GM18499 (cell line): ENCODE data around the gene GDF9.

Source experiments
- ATAC-seq: cut with Tn5 transposase; IDR thresholded peaks from one replicate; pipeline ENCODE4 v1.9.1; 2021; ENCODE audit warnings: moderate number of reproducible peaks; ENCODE audit not compliant: insufficient read depth, unreplicated experiment

Gene GDF9

DNA sequence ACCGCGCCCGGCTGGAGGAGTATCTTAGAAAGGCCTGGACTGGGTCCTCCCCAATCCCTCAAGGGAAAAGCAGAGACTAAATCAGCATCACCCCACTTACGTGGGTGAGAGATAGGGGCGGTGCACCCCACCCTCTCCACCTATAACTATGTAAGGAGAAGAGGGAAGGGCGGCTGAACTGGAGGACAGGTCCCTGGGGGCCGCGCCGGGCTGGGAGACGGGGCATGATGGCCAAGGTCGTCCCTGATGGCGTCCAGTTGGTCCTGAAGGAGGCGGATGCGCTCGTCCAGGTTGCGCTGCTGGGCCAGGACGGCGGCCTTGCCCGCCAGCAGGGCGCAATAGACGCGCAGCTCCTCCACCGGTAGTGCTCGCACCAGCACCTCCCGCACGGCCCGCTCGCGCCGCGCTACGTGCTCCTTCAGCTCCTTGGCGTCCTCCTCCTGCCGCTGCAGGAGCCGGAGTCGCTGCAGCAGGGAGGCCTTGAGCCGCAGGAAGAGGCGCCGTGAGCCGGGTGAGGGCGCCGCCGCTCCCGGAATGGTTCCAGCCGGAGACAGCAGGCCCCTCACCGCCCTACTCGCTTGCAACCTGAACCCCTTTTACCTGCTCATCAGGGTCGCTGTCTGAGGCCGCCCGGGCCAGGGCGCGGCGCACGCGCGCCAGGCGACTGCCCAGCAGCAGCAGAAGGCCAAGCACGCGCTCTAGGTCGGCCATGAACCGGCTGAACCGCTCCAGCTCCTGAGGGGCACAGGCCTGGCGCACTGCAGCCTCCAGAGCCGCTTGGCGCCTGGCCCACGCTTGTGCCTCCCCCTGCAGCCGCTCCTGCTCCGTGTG is 43.4 kb downstream of the GDF9 start:
- no peak for ATAC-seq

GRCh38 chr5:132821791-132822190 is 44.5 kb downstream of the GDF9 start:
- no peak for ATAC-seq

DNA sequence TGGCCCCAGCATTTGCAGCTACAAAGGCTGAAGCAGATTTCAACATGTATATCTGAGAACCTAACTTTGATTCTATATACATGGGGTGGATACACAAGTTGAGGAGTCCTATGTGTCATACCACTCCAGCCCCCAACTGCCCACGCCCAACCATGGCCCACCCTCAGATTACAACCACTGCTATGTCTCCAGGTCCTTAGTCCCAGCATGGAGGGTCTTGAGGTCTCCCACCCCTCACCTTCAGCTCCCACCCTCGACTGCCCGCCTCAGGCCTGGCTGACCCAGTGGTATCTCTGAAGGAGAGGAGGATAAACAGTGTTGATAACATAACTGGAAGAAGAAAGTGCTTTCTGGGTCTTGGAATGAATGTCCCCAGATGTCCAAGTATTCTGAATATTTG is 44.9 kb downstream of the GDF9 start:
- ATAC-seq: no peak

- ATAC-seq: peak; percentile 78
Observed at GRCh38 chr5:132820162-132820754, 46.0 kb downstream of the GDF9 start.

DNA sequence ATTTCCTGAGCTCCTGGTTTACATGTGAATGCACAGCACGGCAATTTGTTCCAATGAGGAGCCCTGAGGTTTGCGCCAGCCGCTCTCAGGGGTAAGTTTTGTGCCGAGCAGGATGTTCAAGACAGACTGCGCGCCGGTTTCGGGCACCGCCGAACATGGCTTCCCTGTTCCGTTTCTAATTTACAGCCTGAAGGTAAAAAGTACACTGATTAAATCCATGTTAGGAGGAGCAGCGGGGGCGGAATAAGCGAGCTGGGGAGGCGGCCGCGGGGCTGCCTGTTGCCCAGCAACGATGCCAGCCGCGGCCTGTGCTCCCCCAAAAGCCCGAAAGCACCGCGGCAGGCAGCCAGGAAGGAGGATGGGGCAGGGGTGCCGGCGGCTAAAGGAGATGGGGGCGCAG is 46.8 kb downstream of the GDF9 start:
- no peak for ATAC-seq

DNA sequence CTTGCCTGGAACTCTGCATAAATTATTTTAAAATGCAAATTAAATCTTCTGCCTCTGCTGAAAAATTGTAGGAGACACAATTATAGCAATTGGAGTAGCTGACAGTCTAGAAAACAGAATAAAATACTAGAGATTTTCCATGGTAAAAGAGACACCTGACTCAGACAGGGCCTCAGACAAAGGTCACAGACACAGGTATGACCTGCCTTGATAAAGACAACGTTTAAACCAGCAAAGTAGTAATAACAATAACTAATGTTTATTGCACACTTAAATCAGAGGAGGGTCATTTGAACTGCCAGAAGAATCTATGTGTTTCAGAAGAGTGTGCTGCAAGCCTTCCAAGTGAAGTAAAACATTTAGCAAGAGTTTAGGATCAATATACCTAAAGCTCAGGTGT is 49.3 kb downstream of the GDF9 start:
- ATAC-seq: no peak

GRCh38 chr5:132816554-132816953 is 49.7 kb downstream of the GDF9 start:
- no peak for ATAC-seq

GRCh38 chr5:132816083-132816482 is 50.2 kb downstream of the GDF9 start:
- ATAC-seq: no peak

DNA sequence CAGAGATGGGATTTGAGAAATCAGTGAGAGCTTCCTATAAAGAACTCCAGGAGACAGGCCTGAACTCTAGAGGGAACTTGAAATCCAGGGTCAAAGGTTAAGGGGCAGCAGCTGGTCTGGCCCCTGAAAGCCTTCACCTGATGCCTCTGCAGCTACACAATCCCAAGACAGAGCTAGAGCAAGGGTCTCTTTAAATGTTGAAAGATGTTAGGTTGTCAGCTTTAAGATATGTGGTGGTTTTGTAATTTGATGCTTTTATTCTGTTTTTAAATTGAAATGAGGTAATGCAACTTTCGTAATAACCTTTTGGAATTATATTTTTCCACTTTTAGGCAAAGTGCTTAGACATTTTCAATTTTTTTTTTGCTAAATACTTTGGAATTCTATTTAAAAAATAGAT is 50.8 kb downstream of the GDF9 start:
- no peak for ATAC-seq

DNA sequence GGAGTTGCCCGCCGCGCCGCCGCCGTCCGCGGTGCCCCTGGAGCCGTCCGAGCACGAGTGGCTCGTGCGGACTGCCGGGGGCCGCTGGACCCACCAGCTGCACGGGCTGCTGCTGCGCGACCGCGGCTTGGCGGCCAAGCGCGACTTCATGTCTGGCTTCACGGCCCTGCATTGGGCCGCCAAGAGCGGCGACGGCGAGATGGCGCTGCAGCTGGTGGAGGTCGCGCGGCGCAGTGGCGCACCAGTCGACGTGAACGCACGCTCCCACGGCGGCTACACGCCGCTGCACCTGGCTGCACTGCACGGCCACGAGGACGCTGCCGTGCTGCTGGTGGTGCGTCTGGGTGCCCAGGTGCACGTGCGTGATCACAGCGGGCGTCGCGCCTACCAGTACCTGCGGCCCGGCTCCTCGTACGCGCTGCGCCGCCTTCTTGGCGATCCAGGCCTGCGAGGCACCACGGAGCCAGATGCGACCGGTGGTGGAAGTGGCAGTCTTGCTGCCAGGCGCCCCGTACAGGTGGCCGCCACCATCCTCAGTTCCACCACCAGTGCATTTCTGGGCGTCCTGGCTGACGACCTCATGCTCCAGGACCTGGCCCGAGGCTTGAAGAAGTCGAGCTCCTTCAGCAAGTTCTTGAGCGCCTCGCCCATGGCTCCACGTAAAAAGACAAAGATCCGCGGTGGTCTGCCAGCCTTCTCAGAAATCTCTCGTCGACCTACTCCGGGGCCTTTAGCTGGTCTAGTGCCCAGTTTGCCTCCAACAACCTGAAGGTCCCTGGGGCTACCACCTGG is 51.6 kb downstream of the GDF9 start:
- ATAC-seq: no peak

GRCh38 chr5:132813599-132814502 is 52.4 kb downstream of the GDF9 start:
- no peak for ATAC-seq

DNA sequence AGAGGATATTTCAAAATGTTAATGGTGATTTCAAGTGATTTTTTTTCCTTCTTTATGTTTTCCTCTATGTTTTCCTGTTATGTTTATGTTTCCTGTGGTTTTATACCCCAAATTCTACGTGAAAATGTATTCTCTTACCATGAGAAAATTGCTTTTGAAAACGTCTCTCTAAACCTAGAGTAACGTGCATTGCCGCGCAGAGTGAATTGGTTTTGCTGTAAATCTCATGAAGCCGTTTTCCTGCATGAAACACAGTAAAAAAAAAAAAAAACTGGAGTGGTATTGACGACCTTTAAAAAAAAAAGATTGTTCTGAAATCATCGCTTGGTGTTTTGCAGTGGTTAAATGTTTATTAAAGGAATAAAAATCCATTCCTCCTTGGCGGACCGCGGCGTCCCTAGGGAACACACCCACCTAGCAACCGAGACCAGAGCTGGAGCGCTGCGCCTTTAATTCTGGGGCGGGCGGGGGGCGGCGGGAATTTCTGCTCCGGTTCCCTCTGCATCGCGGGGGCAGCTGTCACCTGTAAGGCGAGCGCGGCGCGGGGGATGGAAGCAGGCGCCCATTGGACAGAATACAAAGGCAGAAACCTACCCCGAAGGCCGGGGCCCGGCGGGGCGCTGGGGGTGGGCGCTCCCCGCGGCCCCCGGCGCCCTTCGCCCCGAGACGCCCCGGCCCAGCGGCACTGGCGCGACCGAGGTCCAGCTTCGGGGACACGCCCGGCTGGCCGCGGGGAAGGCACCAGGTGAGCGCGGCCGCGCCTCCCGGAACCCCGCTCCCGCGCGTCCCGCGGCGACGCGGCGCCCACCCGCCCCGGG is 53.3 kb downstream of the GDF9 start, which contains the start of gene SOWAHA:
SOWAHA (plus strand) TSS at position 522 of the 818 bp plus-strand sequence. CDS start 320 bp downstream, outside the sequence.
- no peak for ATAC-seq

- ATAC-seq: no peak
Observed at GRCh38 chr5:132812123-132812765, 54.0 kb downstream of the GDF9 start.
